Pancreas (tissue), 10 donors: ENCODE data around the gene RHCG. TPM values are rescaled to one million over a fixed set of nuclear protein-coding genes. Genes with fewer than 3 reads are reported as not detected.

ENCODE experiments used
- ATAC-seq, 4 donors: fragments of 200-7000 bp; cut with Tn5 transposase; one replicate each; pipeline versions ENCODE4 v1.8.0 to v1.9.1; 2020; ENCODE audit warnings: mild to moderate bottlenecking in 4 of 4, moderate library complexity in 4 of 4
- DNase-seq, 6 donors: peaks; one replicate each; pipeline ENCODE4 v3.0.0-alpha.2; 2020
- FAIRE-seq: peaks from 2 replicates; lab custom pipeline; 2012; peaks lifted over from hg19 to GRCh38; lab: Jason Lieb, UNC
- H3K27ac ChIP-seq, 4 donors: fragments of 200-600 bp; sonication (generic); 1 replicate in 3 of 4; 2 replicates in 1 of 4; pipeline versions ENCODE4 v1.5.0 to v1.8.0; 2020
- H3K27me3 ChIP-seq, 4 donors: fragments of 200-600 bp; one replicate each; pipeline ENCODE4 v1.8.0; 2021
- H3K36me3 ChIP-seq, 3 donors: fragments of 200-600 bp; sonication (generic) in 1 of 3; one replicate each; pipeline versions ENCODE4 v1.5.0 to v1.8.0; 2020 to 2021
- H3K4me1 ChIP-seq, 3 donors: fragments of 200-600 bp; one replicate each; pipeline ENCODE4 v1.8.0; 2021
- H3K4me3 ChIP-seq, 4 donors: fragments of 200-600 bp; sonication (generic) in 2 of 4; one replicate each; pipeline versions ENCODE4 v1.5.0 to v1.8.0; 2020 to 2021
- H3K9me3 ChIP-seq, 4 donors: fragments of 200-600 bp; one replicate each; pipeline ENCODE4 v1.8.0; 2021
- WGBS, 2 donors: extraction: QIAGEN DNeasy Blood & Tissue Kit; methylation state at CpG; one replicate each; pipeline ENCODE4 v1.1.7; 2013; 5-methylcytosine and 5-hydroxymethylcytosine counted together
- intact Hi-C, 3 donors: fragments of 100-400 bp; cut with DNase I; formaldehyde crosslinking; loops; one replicate each; pipeline versions ENCODE4 v1.11.1 to v1.14.2; 2022
- polyA plus RNA-seq, 2 donors: library from polyadenylated mRNA; stranded (reverse); fragments of 200-250 nt; gene quantifications; one replicate each; pipeline ENCODE4 v1.2.3, GENCODE V29; 2013
- total RNA-seq, 6 donors: library from RNA; stranded (reverse); fragmentation: NEBNext Ultra II Directional in 4 of 6; extraction: Animal tissue kit (Norgen Biotek cat#: 25700) in 4 of 6; gene quantifications; one replicate each; pipeline versions ENCODE4 v1.2.1 to v1.2.4, GENCODE V29; 2021 to 2023
- TF ChIP-seq, protein P1 (sequence below), 4 donors: fragments of 200-600 bp; sonication (generic) in 3 of 4; IDR thresholded peaks; one replicate each; pipeline versions ENCODE4 v1.5.0 to v1.8.0; 2021; ENCODE audit warnings: antibody characterized with exemption in 4 of 4
- donor health status: healthy with polysubstance abuse.
- donor health status: DM: no; HTN: no; CAD: no; lungs with moderate emphysema.
- donor health status: DM: no; HTN: no; CAD: no.
- donor health status: control.
- donor health status: control.
- donor health status: Bipolar disorder and iron deficiency.
- donor health status: DM: yes; HTN: yes; CAD: no.
- donor health status: DM: no; HTN: no; CAD: no.
- donor health status: DM: no; HTN: no; CAD: no.
- donor health status: DM: yes; HTN: yes; CAD: no.

The RHCG gene
- total and polyA plus RNA-seq, 8 donors: 0.12 to 0.92 (median 0.73) TPM

- TF ChIP-seq, protein P1, sequence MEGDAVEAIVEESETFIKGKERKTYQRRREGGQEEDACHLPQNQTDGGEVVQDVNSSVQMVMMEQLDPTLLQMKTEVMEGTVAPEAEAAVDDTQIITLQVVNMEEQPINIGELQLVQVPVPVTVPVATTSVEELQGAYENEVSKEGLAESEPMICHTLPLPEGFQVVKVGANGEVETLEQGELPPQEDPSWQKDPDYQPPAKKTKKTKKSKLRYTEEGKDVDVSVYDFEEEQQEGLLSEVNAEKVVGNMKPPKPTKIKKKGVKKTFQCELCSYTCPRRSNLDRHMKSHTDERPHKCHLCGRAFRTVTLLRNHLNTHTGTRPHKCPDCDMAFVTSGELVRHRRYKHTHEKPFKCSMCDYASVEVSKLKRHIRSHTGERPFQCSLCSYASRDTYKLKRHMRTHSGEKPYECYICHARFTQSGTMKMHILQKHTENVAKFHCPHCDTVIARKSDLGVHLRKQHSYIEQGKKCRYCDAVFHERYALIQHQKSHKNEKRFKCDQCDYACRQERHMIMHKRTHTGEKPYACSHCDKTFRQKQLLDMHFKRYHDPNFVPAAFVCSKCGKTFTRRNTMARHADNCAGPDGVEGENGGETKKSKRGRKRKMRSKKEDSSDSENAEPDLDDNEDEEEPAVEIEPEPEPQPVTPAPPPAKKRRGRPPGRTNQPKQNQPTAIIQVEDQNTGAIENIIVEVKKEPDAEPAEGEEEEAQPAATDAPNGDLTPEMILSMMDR (IDR thresholded peaks at IDR 0.05): no peak
- ATAC-seq: no peak
- no peak for FAIRE-seq
- H3K9me3 ChIP-seq: no peaks in the 10 kb centered on the region
- intact Hi-C loops: no loop called here
- peak in 1 of 6 donors; percentile 27 for DNase-seq
- no peaks in the 10 kb centered on the region for H3K4me1 ChIP-seq
- no peaks in the 10 kb centered on the region for H3K27me3 ChIP-seq
- H3K27ac ChIP-seq: no peak overlapping the region
- 73 to 79% methylated on average over 4 of the region's 4 CpGs for WGBS, 2 donors
- no peaks in the 10 kb centered on the region for H3K36me3 ChIP-seq
- H3K4me3 ChIP-seq: no peak overlapping the region
Measured at GRCh38 chr15:89506026-89506686, 9.8 kb upstream of the RHCG start.

DNA sequence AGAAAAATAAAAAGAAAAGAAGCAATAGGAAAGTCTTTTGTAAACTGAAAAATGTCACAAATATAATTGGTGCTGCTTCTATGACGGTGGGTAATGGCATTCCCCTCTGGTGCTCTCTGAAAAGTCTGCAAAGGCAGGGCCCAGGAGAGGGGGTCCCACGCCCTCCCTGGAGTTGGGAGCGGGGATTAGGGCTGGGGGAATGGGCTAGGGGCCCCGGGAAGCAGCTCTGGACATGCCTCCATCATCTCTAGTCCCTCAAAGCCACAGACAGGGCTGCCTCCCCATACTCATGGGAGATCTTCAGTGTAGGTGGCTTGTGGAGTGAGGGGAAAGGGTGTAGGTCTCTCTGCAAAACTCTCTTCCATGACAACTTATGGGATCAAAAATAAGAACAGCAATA lies 7.8 kb upstream of the RHCG start:
- no peaks in the 10 kb centered on the region for H3K9me3 ChIP-seq
- H3K4me3 ChIP-seq: no peak overlapping the region
- DNase-seq: peak in 1 of 6 donors; percentile 29
- TF ChIP-seq, protein P1 (IDR thresholded peaks at IDR 0.05): no peak
- ATAC-seq: no peak
- intact Hi-C loops: no loop called here
- FAIRE-seq: no peak
- 71 to 73% methylated on average over 4 of the region's 4 CpGs for WGBS, 2 donors
- H3K36me3 ChIP-seq: no peaks in the 10 kb centered on the region
- no peaks in the 10 kb centered on the region for H3K4me1 ChIP-seq
- H3K27me3 ChIP-seq: no peaks in the 10 kb centered on the region
- H3K27ac ChIP-seq: no peak overlapping the region

DNA sequence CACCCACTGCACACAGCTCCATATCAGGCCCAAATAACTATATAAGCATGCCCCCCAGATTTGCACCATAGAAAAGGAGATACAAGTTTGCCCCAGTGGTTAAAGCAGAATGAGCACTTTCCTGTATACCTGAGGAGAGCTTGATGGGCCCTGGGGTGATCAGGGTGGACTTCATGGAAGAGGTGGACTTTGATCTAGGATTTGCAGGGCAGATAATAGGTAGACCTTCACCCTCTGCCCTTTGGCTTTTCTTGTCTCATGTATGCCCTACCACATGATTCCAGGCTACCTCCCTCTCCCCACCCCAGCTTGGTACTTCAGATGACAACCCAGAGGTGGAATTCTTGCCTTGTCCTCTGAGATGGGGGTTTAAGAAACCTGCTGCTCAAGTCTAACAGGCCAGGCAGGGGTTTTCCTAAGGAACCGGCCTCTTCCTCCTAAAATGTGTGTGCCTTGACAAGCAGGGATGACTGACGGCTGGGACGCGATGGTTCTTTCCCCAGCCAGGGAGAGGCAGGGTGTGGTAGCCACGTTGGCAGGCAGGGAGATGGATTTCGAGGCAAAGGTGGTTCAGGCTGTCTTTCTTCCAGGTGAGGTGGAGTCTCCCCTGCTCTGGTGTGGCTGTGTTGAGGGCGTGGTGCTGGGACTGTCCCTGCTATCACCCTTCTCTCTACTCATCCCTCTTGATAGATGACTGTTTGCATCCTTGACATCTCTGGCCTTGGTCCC lies 6.6 kb upstream of the RHCG start:
- Histone ChIP-seq H3K4me1 (no peaks in the 10 kb centered on the region), H3K9me3 (no peaks in the 10 kb centered on the region), H3K27me3 (no peaks in the 10 kb centered on the region), H3K36me3 (no peaks in the 10 kb centered on the region), H3K4me3 (no peak overlapping the region), H3K27ac (no peak overlapping the region)
- DNase-seq: peak in 1 of 6 donors; percentile 26
- TF ChIP-seq, protein P1 (IDR thresholded peaks at IDR 0.05): no peak
- FAIRE-seq: no peak
- 72 to 79% methylated on average over 7 of the region's 7 CpGs for WGBS, 2 donors
- no peak for ATAC-seq
- intact Hi-C loops: no loop called here

- WGBS, 2 donors: 63 to 74% methylated on average over 5 of the region's 5 CpGs
- no peak for FAIRE-seq
- DNase-seq: peak in 1 of 6 donors; percentile 11
- TF ChIP-seq, protein P1 (IDR thresholded peaks at IDR 0.05): no peak
- H3K27me3 ChIP-seq: peaks cover 0 to 3% (median 0%) of the 10 kb centered on the region in 4 donors
- intact Hi-C loops: no loop called here
- H3K9me3 ChIP-seq: no peaks in the 10 kb centered on the region
- no peak overlapping the region for H3K4me3 ChIP-seq
- H3K36me3 ChIP-seq: no peaks in the 10 kb centered on the region
- ATAC-seq: no peak
- no peak overlapping the region for H3K27ac ChIP-seq
- H3K4me1 ChIP-seq: no peaks in the 10 kb centered on the region
Measured at GRCh38 chr15:89501646-89502045, 5.3 kb upstream of the RHCG start.
